GM18951 (cell line): Measurements from ENCODE around the gene PRPF4.

Experiments
- POLR2A ChIP-seq: IDR thresholded peaks from 4 replicates; pipeline ENCODE4 v1.6.1; 2011; ENCODE audit warnings: mild to moderate bottlenecking; ENCODE audit not compliant: insufficient read length, insufficient read depth; ENCODE audit errors: extremely low read depth
- in situ Hi-C: fragments of 300-500 bp; cut with MboI; formaldehyde crosslinking; loops from one replicate; pipeline ENCODE4 v1.12.0; 2022; ENCODE audit warnings: low sequenced_read_pairs, mixed read lengths, inconsistent platforms; ENCODE audit not compliant: unreplicated experiment

Gene PRPF4

GRCh38 chr9:113250807-113251206 is 24.7 kb upstream of the PRPF4 start:
- in situ Hi-C loops = no loop called here
- TF ChIP-seq POLR2A = no peak

GRCh38 chr9:113254991-113255390 is 20.5 kb upstream of the PRPF4 start:
- in situ Hi-C loops = no loop called here
- TF ChIP-seq POLR2A = no peak

- TF ChIP-seq POLR2A = no peak
- in situ Hi-C loops = no loop called here
These were observed 20.0 kb upstream of the PRPF4 start for GRCh38 chr9:113255438-113255837.

- no peak for TF ChIP-seq POLR2A
These were observed 17.6 kb upstream of the PRPF4 start for GRCh38 chr9:113257863-113258262.

GRCh38 chr9:113258282-113258681 is 17.2 kb upstream of the PRPF4 start:
- no peak for TF ChIP-seq POLR2A
- in situ Hi-C loops = no loop called here

More at GRCh38 chr9:113257863-113258262, 17.6 kb upstream of the PRPF4 start:
- in situ Hi-C loops = no loop called here

GRCh38 chr9:113261917-113262671 is 13.4 kb upstream of the PRPF4 start:
- TF ChIP-seq POLR2A = no peak
- in situ Hi-C loops = no loop called here

- no peak for TF ChIP-seq POLR2A
- in situ Hi-C loops = no loop called here
These were observed 9.3 kb upstream of the PRPF4 start for GRCh38 chr9:113266174-113266573.

- in situ Hi-C loops = no loop called here
- no peak for TF ChIP-seq POLR2A
These were observed 7.4 kb upstream of the PRPF4 start for GRCh38 chr9:113267911-113268566.

GRCh38 chr9:113269355-113269754 is 6.1 kb upstream of the PRPF4 start:
- in situ Hi-C loops = no loop called here
- no peak for TF ChIP-seq POLR2A

GRCh38 chr9:113269871-113270270 is 5.6 kb upstream of the PRPF4 start:
- in situ Hi-C loops = no loop called here
- TF ChIP-seq POLR2A = no peak

- in situ Hi-C loops = no loop called here
- no peak for TF ChIP-seq POLR2A
These were observed 843 bp upstream of the PRPF4 start for GRCh38 chr9:113274474-113275156.

GRCh38 chr9:113278840-113279239 is 3.4 kb downstream of the PRPF4 start:
- in situ Hi-C loops = no loop called here
- no peak for TF ChIP-seq POLR2A

GRCh38 chr9:113281356-113281755 is 5.9 kb downstream of the PRPF4 start:
- in situ Hi-C loops = no loop called here
- no peak for TF ChIP-seq POLR2A

GRCh38 chr9:113289091-113289490 is 13.6 kb downstream of the PRPF4 start:
- in situ Hi-C loops = no loop called here
- TF ChIP-seq POLR2A = no peak

- no peak for TF ChIP-seq POLR2A
- in situ Hi-C loops = no loop called here
These were observed 14.7 kb downstream of the PRPF4 start for GRCh38 chr9:113290052-113290607.
